ENCODE measurements around the gene KHDC1.

- TF ChIP-seq, protein P1, sequence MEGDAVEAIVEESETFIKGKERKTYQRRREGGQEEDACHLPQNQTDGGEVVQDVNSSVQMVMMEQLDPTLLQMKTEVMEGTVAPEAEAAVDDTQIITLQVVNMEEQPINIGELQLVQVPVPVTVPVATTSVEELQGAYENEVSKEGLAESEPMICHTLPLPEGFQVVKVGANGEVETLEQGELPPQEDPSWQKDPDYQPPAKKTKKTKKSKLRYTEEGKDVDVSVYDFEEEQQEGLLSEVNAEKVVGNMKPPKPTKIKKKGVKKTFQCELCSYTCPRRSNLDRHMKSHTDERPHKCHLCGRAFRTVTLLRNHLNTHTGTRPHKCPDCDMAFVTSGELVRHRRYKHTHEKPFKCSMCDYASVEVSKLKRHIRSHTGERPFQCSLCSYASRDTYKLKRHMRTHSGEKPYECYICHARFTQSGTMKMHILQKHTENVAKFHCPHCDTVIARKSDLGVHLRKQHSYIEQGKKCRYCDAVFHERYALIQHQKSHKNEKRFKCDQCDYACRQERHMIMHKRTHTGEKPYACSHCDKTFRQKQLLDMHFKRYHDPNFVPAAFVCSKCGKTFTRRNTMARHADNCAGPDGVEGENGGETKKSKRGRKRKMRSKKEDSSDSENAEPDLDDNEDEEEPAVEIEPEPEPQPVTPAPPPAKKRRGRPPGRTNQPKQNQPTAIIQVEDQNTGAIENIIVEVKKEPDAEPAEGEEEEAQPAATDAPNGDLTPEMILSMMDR (IDR thresholded peaks at IDR 0.05; ENCODE audit: low read depth, low read length, missing input control): no peak
- TF ChIP-seq EGR1 (IDR thresholded peaks at IDR 0.05; ENCODE audit: low read depth in 2 of 2): no peak
These were observed 27.4 kb upstream of the KHDC1 start for GRCh38 chr6:73290435-73290834.
